HG02588 (cell line): ENCODE results near the gene EEF1AKMT4.

Experiments
- ATAC-seq: cut with Tn5 transposase; IDR thresholded peaks from one replicate; pipeline ENCODE4 v1.9.1; 2021; ENCODE audit warnings: mild to moderate bottlenecking, moderate library complexity; ENCODE audit not compliant: unreplicated experiment

EEF1AKMT4 gene

GRCh38 chr3:184249412-184250166 is at the start of gene EEF1AKMT4:
Gene EEF1AKMT4 (plus strand): TSS chr3:184249672. CDS start chr3:184249695, 23 bp downstream.
- peak; percentile 89 for ATAC-seq

GRCh38 chr3:184200825-184201224 is 48.6 kb upstream of the EEF1AKMT4 start:
- ATAC-seq, result no peak

- ATAC-seq, result no peak
Measured at GRCh38 chr3:184203526-184203925, 45.9 kb upstream of the EEF1AKMT4 start.

GRCh38 chr3:184209146-184209923 is 40.1 kb upstream of the EEF1AKMT4 start:
- no peak for ATAC-seq

GRCh38 chr3:184211297-184211696 is 38.2 kb upstream of the EEF1AKMT4 start:
- no peak for ATAC-seq

- ATAC-seq, result no peak
Measured at GRCh38 chr3:184211718-184212117, 37.8 kb upstream of the EEF1AKMT4 start.

- ATAC-seq, result no peak
Measured at GRCh38 chr3:184218814-184219213, 30.7 kb upstream of the EEF1AKMT4 start.

GRCh38 chr3:184222521-184222920 is 27.0 kb upstream of the EEF1AKMT4 start:
- no peak for ATAC-seq

GRCh38 chr3:184223946-184224345 is 25.5 kb upstream of the EEF1AKMT4 start:
- no peak for ATAC-seq

- ATAC-seq, result no peak
Measured at GRCh38 chr3:184227481-184227935, 22.0 kb upstream of the EEF1AKMT4 start.

GRCh38 chr3:184228376-184229137 is 20.9 kb upstream of the EEF1AKMT4 start:
- no peak for ATAC-seq

GRCh38 chr3:184229394-184230080 is 19.9 kb upstream of the EEF1AKMT4 start, which contains the start of gene VWA5B2:
Gene VWA5B2 (plus strand): TSS chr3:184229585. CDS start chr3:184230529, 944 bp downstream.
- ATAC-seq, result peak; percentile 77

- ATAC-seq, result no peak
Measured at GRCh38 chr3:184230081-184230602, 19.3 kb upstream of the EEF1AKMT4 start.

- no peak for ATAC-seq
Measured at GRCh38 chr3:184230603-184231528, 18.6 kb upstream of the EEF1AKMT4 start.

GRCh38 chr3:184231671-184232070 is 17.8 kb upstream of the EEF1AKMT4 start:
- no peak for ATAC-seq

- no peak for ATAC-seq
Measured at GRCh38 chr3:184233127-184233843, 16.2 kb upstream of the EEF1AKMT4 start.

- no peak for ATAC-seq
Measured at GRCh38 chr3:184234224-184234623, 15.2 kb upstream of the EEF1AKMT4 start.

- ATAC-seq, result no peak
Measured at GRCh38 chr3:184234671-184235380, 14.6 kb upstream of the EEF1AKMT4 start.
